ENCODE results near the gene KCNH1.
"Not testable (repeated sequence)": the region's sequence is repeated elsewhere in the genome, so short reads cannot be mapped to it uniquely, and the experiment has no call there.

KCNH1 gene

DNA sequence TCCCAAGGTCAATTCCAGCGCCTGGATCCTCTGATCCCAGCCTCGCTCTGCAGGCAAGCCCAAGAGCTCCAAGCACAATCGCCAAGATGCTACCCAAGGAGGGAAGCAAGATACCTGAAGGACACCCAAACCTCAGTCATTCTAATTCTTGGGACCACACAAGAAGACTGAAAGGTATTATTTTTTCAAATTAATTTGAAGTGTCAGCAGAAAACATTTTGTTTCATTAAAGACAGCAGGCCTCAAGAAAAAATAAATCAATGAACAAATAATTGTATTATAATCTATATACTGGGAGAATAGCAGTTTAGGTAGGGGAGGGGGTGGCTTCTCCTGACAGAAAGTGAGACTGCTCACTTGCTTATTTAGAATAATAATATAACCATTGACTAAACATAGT lies 457.4 kb downstream of the KCNH1 start:
- DNase-seq: no peak

DNA sequence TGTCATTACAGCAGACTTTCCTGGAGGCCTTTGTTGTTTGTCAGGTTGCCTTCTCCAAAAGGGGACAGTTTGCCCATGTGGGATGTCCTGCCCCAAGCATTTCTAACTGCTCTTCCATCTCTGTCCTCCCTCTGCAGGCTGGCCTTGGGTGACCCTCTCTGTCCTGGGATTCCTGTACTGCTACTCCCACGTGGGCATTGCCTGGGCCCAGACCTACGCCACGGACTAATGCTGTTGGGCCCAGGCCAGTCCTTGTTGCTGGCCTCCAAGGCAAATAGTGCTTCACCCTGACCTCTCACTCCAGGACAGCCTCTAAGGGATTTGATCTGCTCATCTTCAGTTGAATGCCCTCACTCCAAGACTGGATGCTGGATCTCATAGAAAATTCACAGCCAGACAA lies 459.8 kb downstream of the KCNH1 start:
- DNase-seq: no peak

DNA sequence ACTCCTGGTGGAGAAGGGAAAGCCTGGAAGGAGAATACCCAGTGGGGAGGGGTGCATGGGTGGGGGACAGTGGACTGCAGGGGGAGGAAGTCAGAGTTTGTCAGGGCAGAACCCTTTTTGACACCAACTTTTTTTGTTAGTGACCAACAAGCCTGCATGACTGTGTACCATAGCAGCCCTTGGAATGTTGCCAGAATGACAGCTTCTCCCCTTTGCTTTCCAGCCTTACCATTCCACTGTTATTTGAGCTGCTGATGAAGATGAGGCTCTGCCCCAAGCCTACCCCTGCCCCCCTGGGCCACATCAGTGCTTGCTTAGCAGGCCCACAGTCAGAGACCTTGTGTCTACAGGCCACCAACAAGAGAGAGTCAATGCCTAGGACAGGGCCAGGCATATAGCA lies 464.0 kb downstream of the KCNH1 start:
- DNase-seq: no peak

DNA sequence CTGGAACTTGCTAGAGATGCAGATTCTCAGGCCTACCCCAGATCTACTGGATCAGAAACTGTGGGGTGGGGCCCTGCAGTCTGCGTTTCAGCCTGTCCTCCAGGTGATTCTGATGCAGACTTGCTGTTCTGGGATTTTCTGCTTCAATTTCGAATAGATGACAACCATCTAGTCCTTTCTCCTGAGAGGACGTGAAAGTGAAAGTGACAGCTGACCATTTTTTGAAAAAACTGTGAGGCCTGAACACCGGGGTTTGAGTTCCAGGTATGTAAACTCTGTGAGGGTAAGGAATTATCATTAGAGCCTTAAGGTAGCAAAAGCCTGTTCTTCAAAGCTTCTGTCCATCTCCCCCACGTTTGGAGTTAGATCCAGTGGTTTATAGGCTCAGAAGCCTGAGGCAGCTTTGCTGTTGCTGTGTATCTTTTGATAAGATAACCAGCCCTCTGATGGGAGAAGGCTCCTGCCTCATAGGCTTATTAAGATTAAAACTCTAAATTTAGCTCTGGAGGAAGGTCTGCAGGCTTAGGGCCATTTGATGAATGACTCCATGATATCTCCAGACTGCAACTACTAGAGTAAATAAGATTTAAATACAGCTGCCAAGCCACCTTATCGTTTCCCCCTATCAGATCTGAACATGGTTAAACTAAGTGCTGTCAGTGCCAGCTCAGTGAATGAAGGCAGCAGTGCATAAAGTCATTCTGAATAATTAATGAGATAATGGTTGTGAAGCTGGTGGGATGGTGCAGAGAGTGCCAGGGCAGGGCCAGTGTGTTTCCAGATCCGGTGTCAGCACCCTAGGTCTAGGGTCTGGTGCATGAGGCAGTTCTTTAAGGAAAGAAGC lies 470.0 kb downstream of the KCNH1 start:
- peak; percentile 64 for DNase-seq

DNA sequence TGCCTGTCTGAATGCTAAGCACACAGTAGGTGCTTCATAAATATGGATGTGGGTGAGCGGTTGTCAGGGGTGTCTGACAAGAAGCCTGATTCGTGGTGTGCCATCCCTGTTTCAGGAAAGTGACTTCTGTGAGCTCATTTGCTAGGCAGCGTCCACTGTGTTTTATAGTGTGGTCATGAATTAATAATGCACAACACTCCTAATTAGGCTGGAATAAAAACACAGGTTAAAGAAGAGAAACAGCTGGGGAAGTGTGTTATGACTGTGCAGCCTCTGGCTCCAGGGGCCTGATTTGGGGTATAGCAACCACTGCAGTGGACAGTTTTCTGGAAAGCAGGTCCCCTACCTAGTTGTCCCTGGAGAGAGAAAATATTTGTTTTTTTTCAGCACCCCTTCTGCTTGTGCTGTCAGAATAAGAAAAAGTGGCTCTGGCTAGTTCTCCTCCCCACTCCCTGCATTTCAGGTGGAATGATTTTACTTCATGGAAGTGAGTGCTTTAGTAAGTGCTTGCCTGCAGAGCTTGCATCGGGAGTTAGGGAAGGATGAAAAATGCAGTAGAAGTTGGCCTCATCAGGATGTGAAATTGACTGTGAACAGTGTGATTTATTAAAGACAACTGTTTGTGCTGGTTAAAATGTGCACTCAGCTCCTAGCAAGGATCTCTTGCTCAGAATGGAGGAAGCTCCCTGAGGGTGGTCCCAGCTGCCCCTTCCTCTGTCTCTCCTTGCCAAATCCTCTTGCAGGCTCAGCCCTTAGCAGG lies 471.5 kb downstream of the KCNH1 start:
- DNase-seq: peak; percentile 13

- DNase-seq: not testable (repeated sequence)
Measured at GRCh38 chr1:210661520-210661919, 472.4 kb downstream of the KCNH1 start.

GRCh38 chr1:210657806-210658205 lies 476.1 kb downstream of the KCNH1 start:
- no peak for DNase-seq

DNA sequence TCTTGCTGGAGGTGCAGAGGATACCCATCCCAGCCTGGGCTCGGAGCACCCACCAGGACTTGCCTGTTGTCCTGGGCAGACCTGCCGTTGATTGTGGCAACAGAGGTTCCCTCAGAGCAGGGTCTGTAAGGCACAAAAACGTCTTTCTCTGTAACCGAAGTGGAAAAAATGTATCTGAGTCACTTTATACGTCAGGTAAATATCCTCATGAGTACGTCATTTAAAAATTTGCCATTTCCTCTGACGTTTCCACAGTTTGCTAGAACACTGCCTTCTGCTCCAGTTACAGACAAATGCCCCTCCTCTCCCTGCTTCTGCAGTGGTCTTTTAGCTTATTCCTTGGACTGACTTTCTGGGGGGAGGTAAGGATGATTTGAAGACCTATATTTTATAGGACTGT lies 478.4 kb downstream of the KCNH1 start:
- DNase-seq: no peak

DNA sequence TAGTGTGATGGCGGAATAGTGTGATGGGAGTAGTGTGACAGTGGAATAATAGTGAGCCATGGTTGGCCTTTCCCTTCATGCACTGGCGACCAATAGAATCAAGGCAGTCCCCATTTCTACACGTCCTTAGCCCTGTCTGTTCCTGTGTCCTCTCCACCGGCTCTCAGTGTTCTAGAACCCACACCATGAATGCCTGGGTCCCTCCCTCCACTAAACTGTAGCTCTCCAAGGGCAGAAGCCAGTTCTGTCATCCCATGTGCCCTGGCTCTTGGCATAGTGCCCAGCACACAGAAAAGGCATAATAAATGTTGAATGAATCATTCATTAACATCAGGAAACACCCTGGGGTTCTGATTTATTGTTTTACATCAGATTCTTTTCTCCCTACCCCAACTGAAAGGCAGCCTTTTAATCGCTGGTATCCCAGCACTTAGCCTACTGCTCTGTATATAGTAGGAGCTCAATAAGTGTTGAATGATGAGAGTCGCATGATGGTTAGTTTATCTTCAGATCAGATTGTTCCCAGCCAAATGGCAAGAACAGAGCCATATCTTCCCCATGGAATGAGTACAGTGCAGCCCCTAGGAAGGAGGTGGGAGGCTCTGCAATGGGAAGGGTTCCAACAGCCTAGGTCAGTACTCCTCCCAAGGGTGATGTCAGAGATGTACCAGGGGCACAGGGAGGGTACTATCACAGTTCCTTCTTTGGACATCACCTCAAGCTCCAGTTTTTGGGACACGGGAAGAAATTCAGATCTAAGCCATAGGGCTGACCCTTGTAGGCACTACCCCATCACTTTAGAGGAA lies 479.6 kb downstream of the KCNH1 start:
- no peak for DNase-seq

DNA sequence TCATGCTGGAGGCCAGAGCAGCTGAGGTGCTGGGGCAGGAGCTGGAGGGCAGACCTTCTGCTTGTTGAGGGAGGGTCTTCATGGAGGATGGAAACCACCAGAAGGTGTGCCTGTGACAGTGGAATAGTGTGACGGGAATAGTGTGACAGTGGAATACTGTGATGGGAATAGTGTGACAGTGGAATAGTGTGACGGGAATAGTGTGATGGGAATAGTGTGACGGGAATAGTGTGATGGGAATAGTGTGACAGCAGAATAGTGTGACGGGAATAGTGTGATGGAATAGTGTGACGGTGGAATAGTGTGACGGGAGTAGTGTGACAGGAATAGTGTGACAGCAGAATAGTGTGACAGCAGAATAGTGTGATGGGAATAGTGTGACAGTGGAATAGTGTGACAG lies 480.2 kb downstream of the KCNH1 start:
- DNase-seq: no peak

DNA sequence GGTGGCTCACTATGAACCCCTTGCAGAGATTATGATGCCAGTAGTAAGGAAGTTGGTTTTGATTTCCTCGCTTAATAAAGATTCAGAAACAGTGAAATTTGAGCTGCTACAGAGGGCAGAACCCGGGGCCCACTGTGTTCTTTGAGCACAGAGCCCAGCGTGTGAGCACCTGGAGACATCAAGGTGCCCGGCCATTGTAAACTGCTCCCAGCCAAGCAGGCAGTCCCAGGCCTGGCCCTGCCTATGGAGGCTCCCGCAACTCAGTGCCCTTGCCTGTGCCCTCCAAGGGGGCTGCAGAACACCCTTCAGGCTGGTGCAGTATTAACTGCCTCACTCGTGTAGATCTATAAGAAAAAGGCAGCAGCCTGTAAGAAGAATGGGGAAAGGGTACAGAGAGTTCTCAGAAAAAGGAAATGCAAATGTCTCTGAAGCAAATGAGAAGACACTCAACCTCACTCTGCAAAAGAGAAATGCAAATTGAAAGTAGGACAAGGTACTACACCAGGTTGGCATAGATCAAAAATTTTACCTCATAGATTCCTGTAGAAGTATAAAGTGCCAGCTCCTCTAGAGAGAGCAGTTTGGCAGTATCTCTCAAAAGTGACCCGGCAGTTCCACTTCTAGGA lies 481.5 kb downstream of the KCNH1 start:
- no peak for DNase-seq

GRCh38 chr1:210650403-210650802 lies 483.5 kb downstream of the KCNH1 start:
- DNase-seq: no peak

DNA sequence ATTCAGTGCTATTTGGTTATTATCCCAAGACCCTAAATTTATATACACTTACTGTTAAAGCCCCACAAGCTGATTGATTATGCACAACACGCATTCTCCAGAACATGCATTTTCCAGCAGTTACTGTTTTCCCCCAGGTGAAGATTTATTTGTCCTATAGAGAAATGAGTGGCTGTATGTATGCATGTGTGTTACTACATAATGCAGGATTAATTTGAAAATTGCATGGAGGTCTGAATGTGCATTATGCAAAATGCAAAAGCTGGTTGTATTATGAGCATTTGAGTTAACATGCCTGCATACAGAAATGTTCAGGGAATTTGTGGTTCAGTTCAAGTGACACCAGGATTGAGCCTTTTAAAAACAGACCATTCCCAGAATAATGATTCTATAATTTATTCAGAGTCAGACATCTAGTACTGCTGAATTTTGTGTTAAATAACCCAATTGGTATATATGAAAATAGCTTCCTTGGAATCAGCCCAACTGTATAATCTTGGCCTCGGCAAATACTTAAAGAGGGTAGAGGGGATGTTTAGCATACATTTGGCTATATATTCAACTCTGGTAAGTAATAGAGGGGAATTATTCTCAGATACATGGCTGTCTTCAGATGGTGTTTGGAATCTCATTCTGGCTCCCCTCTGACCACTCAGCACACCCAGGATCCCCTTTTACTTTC lies 485.2 kb downstream of the KCNH1 start:
- no peak for DNase-seq

DNA sequence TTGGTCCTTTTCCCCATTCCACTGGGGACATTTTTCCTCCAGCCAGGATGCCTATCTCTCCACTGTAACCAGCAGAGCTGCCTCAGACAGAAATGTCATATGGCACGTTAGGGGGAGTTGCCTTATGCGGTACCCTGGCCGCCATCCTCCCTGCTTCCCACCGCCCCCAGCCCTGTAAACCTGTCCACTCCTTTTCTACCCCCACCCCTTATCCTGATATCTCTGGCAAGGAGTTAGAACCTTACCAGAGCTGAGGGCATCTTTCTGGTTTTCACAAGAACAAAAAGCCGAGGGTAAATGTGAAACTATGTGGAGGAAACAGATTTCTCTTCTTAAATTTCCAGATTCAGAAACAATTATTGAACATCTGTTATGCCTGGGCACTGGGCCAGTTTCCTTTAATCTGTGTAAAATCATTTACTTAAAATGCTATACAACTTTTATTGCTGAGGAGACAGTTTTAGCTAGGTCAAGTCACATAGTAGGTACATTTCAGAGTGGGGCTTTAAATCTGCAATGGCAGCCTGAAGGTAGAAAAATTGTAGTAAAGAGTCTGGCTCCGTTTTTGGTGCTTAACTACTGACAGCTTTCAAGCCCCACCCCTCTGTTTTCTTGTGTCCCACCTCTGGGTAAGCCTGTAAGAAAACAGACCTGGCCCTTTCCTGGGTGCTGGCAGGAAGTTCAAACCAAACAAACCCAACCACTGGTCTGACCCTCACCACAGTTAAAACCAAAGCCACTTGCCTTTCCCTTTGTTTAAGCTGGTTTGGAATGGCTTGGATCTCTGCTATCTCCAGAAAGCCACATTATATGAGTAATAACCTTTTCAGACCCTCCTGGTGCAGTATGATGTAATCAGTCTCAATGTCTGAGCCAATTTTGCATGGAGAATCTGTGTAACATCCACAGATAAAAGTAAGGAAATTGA lies 486.3 kb downstream of the KCNH1 start:
- DNase-seq: peak; percentile 86

DNA sequence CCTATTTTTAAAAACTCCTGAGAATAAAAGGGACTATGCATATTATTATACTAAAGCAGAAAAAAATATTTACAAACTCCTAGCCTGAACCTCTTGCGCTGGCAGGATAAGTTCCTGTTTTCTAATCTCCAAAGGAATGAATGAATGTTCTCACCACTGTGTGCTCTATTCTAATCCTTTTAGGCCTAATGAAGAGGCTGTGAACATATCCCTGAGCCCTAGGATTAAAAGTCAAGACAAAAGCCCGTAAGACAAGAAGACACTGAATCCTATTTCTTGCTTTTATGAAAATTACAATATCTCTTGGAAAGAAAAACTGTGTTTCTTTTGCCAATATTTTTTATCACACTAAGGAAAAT lies 487.7 kb downstream of the KCNH1 start:
- no peak for DNase-seq

DNA sequence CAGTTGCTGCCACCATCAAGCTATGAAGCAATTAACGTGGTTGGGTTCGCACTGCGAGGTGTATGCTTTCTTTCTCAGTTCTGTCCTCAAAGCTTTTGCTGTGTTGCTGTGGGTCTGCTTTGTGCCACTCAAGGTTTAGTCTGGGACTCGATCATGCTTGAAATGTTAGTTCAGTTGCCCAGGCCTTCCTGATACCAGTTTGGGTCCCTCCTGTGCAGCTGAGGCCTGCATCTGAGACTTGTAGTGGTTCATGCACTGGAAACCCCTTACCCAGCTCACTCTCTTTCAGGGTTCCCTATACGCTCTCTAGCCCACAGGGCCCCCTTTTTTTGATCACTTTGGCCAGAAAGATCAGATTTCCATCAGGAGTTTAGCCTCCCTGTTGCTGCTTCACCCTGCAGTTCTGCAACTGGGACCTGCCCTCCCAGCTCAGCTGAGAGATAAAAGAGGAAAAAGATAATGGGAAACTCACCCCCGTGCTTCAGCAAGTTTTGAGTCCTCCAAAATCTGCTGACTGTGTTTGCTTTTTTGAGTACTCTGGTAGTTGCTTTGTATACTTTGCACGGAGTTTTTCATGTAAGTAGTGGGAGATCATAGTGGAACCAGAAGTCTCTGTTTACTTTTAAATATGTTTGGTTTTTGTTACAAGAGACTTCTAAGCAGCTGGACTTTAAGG lies 488.2 kb downstream of the KCNH1 start:
- no peak for DNase-seq

GRCh38 chr1:210641582-210641981 lies 492.4 kb downstream of the KCNH1 start:
- no peak for DNase-seq

DNA sequence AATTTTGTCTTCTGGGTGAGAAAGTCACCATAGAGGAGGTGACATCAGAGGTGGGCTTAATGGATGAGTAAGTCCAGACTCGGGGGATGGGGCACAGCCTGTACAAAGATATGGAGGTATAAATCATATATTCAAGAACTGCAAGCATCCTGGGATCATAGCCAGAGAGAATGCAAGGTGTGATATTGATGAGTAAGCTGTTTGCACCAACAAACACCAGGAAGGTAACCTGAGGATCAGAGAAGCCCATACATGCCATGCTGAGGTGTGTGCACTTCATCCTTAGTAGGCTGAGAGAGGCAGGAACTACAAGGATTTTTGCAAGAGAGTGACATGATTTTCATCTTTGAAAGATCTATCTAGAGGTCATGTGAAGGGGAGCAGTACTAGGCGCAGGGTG lies 498.8 kb downstream of the KCNH1 start:
- DNase-seq: no peak

DNA sequence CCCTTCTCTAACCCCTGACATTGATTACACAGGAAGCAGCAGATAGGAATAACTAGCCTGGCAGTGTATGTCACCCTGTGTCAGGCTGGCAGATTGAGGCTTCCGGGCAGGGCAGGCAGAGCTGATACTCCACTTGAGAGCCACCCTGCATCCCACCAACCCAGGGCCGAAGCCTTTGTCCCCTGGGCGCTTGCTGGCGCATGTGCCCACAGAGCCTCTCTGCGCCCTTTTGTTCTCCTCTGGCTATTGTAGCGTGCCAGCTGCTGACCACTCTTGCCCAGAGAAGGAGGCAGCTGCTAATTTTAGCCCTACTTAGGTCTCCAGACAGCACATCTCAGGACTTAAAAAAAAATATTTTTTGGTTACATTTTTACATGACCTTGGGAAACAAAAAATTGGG lies 500.3 kb downstream of the KCNH1 start:
- no peak for DNase-seq

GRCh38 chr1:210633140-210633539 lies 500.8 kb downstream of the KCNH1 start:
- DNase-seq: no peak

GRCh38 chr1:210631399-210631798 lies 502.5 kb downstream of the KCNH1 start:
- no peak for DNase-seq

Measured in NCI-H1694 (cell line).